Loucy (cell line): ENCODE results near the gene SLC9A2.

Experiments used
- EZH2phosphoT487 ChIP-seq: fragments of 200-600 bp; IDR thresholded peaks from 2 replicates; pipeline ENCODE4 v1.6.1; 2018; ENCODE audit warnings: antibody characterized with exemption, mild to moderate bottlenecking, moderate library complexity, borderline replicate concordance
- TF ChIP-seq, protein P1 (sequence below): fragments of 200-600 bp; sonication (generic); conservative IDR thresholded peaks from 2 replicates; pipeline ENCODE4 v1.5.1; 2014; ENCODE audit warnings: mild to moderate bottlenecking, antibody characterized with exemption, low read length

DNA sequence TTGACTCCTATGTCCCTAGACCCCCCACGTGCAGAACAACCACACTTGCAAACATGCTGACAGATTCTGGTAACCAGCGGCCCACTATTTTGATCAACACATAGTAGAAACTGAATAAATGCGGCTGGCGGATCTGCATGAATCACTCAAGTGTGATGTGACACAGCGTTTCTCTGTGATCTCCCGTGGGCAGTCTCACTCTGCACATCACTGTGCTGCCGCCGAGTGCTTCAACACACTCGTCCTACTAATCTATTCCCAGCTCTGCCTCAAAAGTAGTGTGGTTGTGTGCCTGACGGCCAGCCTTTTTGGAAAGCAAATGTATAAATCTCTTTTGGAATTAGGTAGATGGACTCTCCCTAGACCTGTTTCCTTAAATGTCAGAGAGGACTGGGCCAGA lies 105.2 kb downstream of the SLC9A2 start:
- TF ChIP-seq, protein P1, sequence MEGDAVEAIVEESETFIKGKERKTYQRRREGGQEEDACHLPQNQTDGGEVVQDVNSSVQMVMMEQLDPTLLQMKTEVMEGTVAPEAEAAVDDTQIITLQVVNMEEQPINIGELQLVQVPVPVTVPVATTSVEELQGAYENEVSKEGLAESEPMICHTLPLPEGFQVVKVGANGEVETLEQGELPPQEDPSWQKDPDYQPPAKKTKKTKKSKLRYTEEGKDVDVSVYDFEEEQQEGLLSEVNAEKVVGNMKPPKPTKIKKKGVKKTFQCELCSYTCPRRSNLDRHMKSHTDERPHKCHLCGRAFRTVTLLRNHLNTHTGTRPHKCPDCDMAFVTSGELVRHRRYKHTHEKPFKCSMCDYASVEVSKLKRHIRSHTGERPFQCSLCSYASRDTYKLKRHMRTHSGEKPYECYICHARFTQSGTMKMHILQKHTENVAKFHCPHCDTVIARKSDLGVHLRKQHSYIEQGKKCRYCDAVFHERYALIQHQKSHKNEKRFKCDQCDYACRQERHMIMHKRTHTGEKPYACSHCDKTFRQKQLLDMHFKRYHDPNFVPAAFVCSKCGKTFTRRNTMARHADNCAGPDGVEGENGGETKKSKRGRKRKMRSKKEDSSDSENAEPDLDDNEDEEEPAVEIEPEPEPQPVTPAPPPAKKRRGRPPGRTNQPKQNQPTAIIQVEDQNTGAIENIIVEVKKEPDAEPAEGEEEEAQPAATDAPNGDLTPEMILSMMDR = no peak
- TF ChIP-seq EZH2phosphoT487 = no peak
